ENCODE data around the gene SCGB3A1.

Gene SCGB3A1

DNA sequence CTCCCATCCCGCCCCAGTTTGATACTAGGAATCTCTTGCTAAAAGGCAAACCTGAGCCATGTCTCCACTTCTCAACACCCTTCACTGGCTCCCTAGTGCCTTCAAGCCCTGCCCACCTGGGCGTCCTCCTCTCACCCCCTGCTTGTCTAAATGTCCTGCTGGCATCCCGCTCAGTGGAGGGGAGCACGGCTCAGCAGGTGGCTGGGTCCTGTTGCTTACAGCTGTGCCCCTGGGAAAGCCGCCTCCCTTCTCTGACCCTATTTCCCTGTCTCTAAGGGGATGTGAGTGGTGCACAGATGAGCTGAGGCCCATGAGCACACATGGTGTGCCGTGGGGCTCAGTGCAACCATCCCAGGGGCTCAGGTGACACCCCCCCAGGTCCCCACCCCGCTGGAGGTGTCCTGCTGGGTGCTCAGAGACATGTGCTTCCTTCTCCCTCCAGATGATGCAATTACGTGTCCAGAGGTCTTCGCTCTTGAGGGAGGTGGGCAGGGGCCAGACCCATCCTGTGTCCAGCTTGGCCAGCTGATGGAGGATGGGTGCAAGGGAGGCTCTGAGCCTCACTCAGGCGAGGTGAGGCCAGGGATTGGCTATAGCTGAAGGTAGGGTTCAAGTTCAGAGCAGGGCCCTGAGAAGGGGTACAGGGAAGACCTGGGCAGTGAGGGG lies 34.0 kb upstream of the SCGB3A1 start:
- no peak for DNase-seq (ENCODE audit: low read depth in 2 of 2)

DNA sequence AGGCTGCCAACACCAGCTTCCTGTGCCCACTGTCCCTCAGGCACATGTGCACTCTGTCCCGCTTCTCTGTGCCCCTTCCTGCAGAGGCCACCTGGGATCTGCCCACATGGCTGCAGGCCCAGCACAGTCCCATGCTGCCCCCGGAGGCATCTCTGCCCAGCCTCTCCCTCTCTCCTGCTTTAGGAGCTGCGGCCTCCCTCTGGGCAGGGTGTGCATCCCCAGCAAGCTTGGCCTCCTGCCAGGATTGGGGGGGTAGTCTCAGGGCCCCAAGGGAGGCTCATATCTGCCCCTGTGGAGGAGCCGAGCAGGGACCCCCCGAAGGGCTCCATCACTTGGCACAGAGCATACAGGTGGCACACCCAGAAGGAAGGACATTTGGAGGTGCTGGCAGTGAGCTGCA lies 33.3 kb upstream of the SCGB3A1 start:
- no peak for DNase-seq (ENCODE audit: low read depth in 2 of 2)

DNA sequence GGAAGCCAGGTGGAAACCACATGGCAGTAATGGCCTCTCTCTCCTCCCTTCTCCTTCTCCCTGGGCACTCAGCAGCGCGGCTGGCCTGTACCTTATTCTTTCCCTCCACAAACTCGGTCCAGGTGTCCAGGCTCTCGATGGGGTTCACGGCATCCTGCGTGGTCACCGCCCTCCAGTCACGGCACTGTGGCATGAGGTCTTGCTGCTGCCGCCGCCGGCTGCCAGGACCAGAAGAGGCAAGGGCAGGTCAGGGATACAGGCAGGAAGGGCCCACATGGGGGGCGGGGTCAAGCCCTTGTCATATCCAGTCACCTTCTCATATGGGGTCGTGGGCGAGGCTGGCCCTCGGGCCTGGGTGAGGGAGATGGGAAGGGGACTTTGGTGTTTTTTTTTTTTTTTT lies 32.5 kb upstream of the SCGB3A1 start:
- no peak for DNase-seq (ENCODE audit: low read depth in 2 of 2)

DNA sequence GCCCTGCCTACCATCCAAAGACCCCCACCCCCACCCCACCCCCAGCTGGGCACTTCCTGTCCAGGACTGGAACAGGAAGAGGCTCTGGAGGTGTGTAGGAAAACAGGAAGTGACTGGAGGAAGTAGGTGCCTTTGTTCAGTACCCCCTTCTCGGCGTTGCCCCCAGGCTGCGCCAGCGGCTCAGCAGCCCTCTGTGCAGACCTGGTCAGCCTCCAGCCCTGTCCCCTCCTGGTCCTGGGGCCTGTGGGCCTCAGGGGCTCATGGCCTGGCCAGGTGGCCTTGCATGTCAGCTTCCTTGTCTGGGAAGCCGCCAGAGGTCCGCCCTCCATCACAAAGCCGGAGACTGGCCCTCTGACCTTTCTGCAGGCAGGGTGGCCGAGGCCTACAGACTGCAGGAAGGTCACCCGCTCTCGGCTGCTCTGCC lies 32.1 kb upstream of the SCGB3A1 start:
- no peak for DNase-seq (ENCODE audit: low read depth in 2 of 2)

DNA sequence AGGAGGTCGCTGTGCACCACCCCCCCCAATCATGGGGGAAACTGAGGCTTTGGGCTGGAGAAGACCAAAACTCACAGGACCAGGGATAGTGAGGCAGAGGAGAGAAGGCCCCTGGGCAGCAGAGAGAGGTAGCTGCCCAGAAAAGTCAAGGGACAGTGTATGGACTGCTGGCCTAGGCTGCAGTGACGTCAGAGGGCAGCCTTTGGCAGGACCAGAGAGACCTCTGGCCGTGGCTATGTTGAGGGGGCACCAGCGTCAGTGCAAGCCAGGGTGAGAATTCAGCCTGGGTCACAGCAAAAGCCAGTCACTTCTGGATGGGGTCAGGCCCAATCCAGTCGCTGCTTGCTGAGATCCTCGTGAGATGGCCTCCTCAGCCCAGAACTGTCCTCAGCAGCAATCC lies 31.6 kb upstream of the SCGB3A1 start:
- DNase-seq (ENCODE audit: low read depth in 2 of 2), result no peak

DNA sequence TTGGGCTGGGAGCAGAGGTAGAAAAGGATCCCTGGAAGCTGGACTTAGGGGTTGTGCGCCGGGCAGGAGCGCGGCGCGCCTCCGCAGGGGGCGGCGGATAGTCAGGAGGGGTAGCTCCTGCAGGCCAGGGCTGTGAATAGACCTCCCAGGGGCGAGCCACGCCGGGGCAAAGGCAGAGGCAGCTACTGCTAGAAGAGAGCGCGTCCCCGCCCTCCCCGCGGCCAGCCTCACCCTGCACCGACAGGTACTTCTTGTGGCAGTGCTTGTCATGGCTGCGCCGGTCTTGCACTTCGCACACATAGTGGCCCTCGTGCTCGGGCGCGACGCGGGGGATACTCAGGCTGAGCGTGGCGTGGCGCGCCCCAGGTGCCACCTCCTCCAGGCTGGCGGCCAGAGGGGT lies 30.0 kb upstream of the SCGB3A1 start:
- no peak for DNase-seq (ENCODE audit: low read depth in 2 of 2)

- DNase-seq (ENCODE audit: low read depth in 2 of 2), result no peak
Measured at GRCh38 chr5:180620014-180620413, 28.7 kb upstream of the SCGB3A1 start.

- DNase-seq (ENCODE audit: low read depth in 2 of 2), result no peak
Measured at GRCh38 chr5:180619563-180619915, 28.2 kb upstream of the SCGB3A1 start.

DNA sequence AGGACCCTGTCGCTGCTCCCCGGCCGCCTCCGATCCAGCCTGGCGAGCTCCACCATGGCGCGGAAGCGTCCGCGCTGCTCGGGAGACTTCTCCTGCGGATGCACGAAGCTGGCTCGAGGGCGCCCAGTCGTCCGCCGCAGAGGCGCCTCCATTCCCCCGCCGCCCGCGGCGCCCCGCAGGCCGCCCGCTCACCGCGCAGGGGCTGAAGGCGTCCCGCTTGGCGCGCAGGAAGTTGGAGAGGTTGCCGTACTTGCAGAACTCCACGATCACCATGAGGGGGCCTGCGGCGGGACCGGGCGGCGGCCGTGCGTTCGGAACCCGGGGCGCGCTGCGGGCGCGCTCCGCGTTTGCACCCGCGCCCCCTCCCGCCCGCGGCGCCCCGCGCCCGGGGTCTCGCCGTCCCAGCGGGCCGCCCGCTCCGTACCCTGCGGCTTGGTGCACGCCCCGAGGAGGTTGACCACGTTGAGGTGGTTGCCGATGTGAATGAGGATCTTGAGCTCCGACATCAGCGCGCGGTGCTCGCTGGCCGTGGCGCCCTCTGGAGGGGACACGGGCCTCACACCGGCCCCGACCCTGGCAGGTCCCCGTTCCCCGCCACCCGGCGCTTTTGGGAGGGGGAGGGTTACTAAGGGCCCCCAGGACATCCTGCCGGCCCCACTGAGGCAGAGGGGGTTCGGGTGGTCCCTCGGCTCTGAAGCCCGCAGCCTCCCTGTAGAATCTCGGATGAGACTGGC lies 27.7 kb upstream of the SCGB3A1 start:
- DNase-seq (ENCODE audit: low read depth in 2 of 2), result peak in 1 of 2 donors; percentile 36

DNA sequence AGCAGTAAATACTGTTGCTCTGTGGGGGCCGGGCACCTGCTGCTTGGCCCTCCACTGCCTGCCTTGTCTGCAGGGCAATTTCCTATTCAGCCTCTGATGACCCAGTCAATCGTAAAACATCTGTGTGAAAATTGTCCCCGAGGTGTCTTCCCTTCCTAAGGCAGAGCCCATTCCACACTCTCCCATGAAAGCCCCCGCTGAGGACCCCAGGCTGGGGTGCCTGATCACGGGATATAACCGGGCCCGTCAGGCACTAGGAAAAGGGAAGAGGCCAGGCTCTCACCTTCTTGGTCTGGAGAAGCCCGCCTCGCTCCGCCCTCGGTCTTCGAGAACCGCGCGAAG lies 27.2 kb upstream of the SCGB3A1 start:
- no peak for DNase-seq (ENCODE audit: low read depth in 2 of 2)

DNA sequence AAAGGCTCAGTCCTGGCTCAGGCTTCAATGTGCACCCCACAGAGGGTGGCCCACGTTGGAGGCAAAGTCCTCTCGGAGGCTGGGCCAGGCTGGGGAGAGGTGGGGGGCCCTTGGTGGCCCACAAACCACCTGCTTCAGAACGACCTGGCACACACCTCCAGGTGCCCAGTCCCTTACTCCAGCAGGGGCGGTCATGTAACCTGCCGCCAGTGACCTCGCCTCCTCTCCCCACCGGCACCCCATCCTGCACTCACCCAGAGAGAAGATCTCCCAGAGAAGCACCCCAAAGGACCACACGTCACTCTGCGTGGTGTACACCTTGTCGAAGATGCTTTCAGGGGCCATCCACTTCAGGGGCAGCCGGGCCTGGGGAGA lies 22.5 kb upstream of the SCGB3A1 start:
- DNase-seq (ENCODE audit: low read depth in 2 of 2), result no peak

- DNase-seq (ENCODE audit: low read depth in 2 of 2), result no peak
Measured at GRCh38 chr5:180613188-180613813, 22.0 kb upstream of the SCGB3A1 start.

GRCh38 chr5:180612683-180613082 lies 21.4 kb upstream of the SCGB3A1 start:
- no peak for DNase-seq (ENCODE audit: low read depth in 2 of 2)

- no peak for DNase-seq (ENCODE audit: low read depth in 2 of 2)
Measured at GRCh38 chr5:180611140-180611850, 20.0 kb upstream of the SCGB3A1 start.

DNA sequence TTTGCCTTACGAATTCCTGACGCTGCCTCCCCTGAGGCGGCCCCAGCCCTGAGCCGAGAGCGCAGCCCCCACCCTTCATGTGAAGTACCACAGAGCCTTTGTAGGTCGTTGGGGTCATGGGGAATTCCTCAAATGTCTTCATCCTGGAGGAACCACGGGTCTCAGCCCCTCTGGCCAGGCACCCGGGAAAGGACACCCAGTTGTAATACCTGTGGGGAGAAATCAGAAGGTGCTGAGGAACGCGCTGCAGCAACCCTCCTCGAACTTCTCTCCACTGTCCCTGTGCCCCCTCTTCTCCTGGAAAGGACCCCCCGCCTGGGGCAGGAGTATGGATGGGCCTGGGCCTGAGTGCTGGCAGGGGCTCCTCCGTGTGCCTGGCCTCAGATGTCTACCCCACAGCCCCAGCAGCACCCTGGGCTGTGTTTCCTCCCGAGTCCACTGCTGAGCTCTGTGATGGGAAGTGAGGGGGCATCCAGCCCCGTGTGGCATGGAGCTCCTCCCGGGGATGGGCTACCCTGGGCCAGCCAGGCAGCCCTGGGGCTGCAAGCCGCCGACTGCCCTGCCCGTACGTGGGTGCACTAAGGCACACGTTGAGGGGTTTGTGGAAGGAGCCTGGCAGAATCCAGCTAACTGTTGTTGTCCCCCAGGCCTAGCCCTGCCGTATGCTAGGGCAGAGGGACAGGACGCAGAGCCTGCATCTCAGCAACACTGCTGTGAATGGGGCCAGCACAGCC lies 18.7 kb upstream of the SCGB3A1 start:
- DNase-seq (ENCODE audit: low read depth in 2 of 2), result no peak

DNA sequence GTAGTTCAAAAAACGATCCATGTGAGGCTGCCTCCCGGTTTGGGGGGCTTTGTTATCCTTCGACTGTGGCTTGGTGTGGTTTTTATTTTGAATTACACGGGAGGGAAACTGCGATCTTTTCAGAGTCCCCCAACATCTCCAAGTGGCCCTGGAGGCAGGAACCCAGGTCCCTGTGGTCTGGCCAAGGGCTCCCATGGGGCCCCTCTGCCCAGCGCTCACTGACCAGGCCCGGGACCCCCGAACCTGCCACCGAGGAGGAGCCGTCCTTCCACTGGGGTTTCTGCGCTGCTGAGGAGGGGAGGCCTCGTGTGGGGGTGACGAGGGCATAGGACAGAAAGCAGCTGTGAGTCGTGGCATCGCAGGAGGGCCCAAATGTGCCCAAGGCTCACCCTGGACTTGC lies 18.1 kb upstream of the SCGB3A1 start:
- DNase-seq (ENCODE audit: low read depth in 2 of 2), result no peak

DNA sequence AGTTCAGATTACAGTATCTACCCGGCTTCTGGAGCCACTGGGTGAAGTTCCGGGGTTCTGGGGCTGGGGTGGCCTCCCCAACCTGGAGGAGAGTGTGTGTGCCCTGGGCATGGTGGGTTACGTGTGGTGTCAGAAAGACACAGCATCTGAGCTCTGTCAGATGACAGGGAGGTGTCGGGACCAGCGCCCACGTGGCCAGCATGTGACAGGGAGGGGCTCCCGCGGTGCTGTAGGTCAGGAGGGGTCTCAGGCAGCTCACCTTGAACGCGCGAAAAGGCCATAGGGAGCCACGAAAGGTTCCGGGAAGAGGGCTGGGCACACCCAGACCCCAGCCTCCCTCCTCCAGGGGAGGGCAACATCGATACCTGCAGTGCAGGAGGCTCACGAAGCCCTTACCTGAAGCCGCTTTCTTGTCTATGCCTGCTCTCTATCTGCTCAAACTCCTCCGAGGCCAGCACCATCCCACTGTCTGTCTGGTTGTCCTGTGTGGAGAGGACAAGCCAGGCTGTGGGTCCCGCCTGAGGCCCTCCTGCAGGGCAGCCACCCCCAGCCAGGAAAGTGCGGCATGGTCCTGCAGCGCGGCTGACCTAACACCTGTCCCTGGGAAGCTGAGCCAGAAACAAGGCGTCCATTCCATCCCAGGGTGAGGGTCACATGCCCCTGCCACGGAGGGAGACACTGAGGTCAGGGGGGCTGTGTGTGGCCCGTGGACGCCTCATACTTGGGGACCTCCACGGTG lies 17.4 kb upstream of the SCGB3A1 start:
- DNase-seq (ENCODE audit: low read depth in 2 of 2), result no peak

GRCh38 chr5:180607861-180608571 lies 16.7 kb upstream of the SCGB3A1 start:
- DNase-seq (ENCODE audit: low read depth in 2 of 2), result no peak

DNA sequence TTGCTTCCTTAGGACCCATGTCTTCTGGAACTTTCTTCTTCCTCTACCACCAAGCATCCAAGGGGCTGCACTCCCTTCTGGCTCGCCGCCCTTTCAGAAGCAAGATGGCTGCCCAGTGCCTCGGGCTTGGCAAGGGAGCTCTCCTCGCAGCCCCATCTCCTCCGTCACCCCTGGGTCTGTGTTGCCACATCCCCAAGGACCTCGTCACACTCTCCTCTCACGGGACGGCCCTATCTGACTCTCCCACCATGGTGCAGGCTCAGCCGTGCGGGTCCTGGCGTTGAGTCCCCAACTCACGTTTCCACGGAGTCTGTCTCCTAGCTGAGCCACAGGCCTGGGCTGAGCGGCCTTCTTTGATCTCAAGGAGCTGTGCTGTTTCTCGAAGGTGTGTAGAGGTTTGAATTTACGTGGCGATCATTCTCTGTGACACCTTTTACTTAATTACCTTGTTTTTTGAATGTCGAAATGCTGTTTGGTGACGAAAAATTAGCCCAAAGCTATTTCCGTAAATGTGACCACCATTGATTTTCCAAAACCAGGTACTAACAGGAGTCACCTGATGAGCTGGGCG lies 15.0 kb upstream of the SCGB3A1 start:
- DNase-seq (ENCODE audit: low read depth in 2 of 2), result no peak

GRCh38 chr5:180605554-180606214 lies 14.4 kb upstream of the SCGB3A1 start:
- peak; percentile 60 to 62 for DNase-seq (ENCODE audit: low read depth in 2 of 2)
